ENCODE measurements around the gene ALKAL2.

The ALKAL2 gene

DNA sequence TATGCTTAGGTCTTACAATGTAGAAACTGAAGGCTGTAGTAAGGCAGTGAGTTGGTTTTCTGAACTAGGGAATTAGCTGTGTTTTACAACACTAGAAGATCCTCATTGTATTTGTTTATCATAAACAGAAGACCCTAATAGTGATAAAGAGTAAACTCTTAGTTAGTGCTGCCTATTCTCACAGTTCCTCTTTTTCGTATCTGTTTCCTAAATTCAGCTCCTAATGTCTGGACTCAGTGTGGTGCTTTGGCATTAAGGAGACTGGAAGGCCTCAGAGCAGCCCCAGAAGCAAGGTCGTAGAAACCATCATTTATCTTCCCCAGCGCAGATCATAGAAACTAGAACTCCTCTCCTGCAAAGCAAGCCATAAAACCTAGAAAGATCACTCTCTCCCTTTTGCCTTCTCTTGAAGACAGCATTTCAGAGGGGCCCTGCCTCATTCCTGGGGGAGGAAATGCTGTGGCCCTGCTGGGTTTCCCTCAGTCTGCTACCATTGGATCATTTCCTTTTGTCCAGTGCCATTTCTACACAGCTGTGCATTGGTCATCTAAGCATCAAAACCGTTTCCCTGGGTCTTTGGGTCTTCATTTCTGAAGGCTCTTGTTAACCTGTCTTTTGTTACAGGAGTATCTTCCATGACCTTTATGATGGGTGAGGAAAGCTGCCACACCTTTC is 18.4 kb downstream of the ALKAL2 start:
- DNase-seq: no peak

DNA sequence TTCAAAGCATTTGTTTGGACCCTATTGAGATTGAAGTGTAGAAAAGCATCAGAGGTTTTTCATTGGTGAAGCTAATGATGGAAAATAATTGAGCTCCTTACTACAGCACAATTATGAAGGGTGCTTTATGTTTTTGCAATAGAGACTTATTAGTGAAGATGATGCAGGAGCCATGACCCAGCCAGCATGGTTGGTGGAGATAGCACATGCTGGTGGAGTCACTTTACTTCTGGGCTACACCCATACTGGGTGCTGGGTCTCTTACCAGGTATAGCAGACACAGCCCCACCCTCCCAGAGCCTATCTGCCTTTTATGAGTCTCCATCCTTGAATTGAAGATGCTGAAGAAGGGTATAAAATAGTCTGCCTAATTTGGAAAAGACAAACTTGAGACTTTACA is 19.6 kb downstream of the ALKAL2 start:
- DNase-seq: no peak

DNA sequence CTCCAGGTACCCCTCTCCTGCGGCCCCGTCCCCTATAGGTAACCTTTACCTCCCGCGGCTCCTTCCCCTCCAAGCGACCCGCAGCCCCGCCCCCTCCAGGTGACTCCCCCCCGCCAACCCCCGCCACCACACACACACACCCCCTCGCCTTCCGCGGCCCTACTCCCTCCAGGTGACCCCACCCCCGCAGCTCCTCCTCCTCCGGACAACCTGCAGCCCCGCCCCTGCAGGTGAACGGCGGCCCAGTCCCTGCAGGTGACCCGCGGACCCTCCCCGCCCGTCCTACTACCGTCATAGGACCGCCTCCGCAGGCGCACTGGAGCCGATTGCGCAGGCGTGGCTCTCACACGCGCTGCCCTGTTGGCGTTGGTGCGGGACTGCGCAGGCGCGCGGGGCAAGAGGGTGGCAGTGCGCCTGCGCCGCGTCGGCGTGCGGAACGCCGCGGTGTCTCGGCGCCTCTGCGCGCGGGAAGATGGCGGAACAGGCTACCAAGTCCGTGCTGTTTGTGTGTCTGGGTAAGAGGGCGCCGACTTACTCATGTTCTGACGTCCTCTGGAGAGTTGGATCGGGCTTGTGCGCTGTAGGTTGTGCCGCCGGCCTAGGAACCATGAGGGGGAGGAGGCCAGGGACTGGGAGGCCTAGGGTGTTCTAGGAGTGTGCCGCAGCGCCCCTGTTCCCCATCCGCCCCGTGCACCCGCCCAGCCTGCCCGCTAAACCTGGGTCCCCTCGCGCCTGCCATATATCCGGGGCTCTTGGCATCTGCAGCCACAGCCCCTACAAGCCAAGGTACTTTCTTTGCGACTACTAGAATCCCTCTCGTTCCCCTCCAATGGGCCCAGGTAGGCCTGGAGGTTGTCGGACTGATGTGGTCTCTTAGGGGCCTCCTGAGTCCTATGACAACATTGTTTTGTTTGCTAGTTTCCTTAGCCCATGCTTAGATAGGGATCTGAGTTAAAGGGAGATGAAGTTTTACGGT is 23.1 kb downstream of the ALKAL2 start, which contains the start of gene ACP1:
Gene ACP1 (plus strand): TSS at position 455 of the 976 bp plus-strand sequence. CDS start 18 bp downstream, at position 473.
- peak; percentile 90 for DNase-seq

DNA sequence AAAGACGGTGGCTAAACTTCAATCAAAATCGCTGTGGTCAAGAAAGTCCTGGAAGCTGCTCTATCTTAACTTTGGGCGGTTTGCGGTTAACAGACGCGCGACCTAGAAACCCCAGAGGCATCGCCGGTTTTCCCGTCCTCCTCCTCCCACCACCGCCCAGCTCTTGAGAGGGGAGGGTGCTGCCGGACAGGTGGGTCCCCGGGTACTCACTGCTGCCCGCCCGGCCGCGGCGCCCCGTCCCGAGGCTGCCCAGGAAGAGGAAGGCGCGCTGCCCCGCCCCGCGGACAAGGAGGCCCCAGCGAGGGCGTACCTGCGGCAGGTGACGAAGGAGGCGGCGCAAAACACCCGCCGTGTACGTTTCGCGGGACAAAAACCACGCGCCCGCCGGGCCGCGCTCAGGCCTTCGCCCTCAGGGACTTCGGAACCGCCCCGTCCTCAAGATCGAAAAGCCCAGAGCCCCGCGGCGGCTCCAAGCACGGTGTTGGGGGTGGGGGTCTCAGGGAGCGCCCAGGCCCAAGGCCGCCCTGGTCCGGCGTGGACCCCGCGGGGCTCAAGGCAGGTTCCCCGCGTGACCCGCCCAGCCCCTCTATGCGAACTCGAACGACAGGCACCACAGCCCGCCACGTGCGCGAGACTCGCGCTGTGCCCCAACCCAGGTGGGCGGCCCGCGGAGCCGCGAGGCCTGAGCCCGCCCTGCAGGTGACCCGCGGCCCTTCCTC is 24.0 kb downstream of the ALKAL2 start, which contains the start of gene SH3YL1:
Gene SH3YL1 (minus strand): TSS at position 259 of the 719 bp plus-strand sequence. CDS start 48 bp downstream, at position 211.
- no peak for DNase-seq

DNA sequence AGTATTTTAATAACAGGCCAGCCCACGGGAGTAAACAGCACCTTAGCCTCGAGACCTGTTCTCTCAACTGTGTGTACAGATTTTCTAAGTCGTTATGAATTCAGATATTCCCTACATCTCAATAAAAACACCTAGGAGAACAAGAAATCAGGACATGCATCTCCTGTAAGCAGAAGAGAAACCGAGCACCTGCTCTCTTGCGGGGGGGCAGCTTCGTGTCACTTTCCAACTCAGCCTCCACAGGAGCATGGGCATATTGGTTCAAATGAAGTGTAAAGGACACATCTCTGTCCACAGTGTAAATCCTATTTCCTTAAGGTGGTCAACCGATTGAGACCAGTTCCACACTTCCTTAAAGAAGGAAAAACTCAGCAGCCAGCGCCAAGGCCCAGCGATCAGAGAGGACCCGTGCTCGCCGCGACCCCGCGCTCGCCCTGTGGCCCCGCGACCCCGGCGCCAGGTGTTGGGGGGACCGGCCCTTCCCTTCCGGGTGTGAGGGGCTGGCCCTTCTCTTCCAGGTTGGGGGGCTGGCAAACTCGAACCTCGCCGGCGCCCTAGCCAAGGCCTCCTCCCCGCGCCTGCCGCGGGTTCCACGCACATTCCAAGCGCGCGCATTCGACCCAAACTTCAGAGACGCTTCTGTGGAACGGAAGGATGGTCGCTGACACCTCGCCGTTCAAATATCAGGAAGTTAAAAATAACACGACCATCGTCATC is 24.7 kb downstream of the ALKAL2 start:
- DNase-seq: no peak

DNA sequence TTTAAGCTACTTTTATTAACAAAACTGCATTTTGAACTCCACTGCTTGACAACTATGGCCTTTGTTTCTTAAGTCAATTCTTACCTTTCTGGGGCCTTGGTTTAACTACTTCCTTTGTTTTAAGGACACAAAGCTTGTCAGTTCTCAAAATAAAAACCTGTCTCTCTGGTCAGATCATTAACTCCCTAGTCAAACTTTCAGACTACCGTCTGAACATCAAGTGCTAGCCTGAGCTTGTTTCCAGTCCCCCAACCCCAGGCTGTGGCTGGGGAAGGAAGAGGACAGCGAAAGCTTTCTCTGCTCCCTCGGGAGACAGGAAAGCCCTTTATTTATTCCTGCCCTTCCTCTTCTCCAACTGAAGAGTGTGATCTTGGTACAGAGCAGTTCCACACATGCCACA is 25.8 kb downstream of the ALKAL2 start:
- DNase-seq: no peak

DNA sequence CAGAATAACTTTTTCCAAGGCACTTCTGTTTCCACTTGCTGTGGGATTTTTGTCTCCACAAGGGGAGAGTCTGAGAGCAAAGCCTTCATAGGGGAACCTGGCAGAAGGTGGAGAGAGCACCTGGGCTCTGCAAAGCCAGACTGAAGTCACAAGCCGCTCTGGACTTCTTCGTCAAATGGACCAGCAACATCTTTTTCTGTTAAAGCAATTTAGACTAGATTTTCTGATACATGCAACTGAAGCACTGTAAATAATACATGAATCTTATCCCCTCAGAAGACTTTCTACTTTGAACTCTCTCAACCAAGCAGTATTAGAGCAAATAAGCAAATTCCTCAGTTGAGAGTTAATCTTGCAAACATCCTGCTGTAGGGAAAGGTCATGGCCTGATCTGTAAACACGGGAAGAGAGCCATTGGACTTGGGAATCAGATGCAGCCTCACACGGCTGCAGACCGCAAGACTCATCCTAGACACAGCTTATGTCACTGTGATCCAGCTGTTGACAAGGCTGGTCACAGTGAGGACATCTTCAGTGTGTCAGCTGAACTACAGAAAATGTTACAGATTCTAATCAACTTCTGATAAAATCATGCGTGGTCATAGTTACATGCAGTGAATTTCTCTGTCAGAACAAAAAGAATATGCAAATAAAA is 27.3 kb downstream of the ALKAL2 start:
- DNase-seq: no peak

DNA sequence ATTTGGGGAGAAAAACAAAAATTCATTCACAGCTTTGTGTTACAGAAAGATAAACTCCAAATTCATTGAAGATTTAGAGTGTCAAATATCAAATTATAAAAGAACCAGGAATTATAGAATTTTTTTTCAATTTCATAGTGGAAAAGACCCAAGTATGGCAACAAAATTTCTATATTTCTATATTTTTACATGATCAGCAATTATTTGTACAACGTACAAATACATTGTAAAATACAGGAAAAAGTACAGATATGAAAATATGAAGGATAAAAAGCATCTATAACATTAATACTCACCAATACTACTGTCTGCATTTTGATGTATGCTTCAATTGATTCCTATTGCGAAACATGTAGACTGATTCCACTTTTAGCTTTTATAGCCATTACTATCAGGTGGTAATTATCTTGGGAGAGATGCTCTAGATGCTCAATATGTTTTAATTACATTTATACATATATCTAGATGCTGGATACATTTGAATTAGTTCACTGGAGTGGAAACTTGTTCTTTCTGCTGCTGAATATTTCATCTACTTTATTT is 28.0 kb downstream of the ALKAL2 start:
- DNase-seq: no peak

DNA sequence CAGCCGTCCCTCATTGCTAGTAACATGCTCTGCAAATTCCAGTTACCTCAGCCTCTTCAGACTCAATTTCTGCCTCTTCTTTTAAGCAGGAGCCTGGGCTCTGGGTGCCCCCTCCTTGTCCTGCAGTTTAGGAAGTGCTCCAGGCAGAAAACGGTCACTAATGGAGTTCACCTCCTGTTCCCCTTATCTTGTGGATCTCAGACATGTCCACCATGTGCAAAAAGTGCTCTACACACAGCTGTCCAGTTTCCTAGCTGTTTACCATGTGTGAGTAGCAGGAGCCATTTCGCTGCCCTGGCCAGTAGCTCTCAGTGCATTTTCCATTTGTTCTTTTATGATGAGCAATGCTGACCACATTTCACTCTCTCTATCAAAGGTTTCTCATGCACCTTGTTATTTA is 29.0 kb downstream of the ALKAL2 start:
- no peak for DNase-seq

DNA sequence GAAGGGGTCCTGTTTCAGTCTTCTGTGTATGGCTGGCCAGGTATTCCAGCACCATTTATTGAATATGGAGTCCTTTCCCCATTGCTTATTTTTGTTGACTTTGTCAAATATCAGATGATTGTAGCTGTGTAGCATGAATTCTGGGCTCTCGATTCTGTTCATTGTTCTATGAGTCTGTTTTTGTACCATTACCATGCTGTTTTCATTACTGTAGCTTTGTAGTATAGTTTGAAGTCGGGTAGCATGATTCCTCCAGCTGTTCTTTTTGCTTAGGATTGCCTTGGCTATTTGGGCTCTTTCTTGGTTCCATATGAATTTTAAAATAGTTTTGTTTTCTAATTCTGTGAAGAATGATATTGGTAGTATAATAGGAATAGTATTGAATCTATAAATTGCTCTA is 30.0 kb downstream of the ALKAL2 start:
- DNase-seq: no peak

DNA sequence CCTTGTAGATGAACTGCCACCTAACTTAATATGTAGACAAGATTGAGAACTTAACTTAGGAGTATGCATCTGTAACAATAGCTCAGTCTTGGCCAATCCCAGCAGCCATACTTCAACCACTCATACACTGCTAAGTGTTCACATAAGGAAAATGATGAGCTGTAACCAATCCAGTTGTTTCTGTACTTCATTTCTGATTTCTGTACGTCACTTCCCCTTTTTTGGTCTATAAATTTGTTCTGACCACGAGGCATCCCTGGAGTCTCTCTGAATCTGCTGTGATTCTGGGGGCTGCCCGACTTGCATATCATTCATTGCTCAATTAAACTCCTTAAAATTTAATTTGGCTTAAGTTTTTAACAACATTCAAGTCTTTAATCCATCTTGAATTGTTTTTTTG is 30.5 kb downstream of the ALKAL2 start:
- DNase-seq: no peak

DNA sequence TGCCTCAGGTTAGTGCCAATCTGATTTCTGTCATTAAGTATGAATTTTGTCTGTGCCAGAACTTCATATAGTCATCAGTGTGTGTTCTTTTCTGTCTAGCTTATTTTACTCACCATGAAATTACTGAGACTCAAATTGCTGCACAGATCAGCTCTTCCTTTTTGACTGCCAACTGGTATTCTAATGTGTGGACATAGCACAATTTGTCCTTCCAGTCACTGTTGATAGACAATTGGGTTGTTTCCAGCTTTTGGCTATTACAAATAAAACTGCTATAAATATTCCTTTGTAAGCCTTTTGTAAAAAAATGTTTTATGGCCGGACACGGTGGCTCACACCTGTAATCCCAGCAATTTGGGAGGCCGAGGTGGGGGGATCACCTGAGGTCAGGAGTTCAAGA is 31.8 kb downstream of the ALKAL2 start:
- DNase-seq: no peak

DNA sequence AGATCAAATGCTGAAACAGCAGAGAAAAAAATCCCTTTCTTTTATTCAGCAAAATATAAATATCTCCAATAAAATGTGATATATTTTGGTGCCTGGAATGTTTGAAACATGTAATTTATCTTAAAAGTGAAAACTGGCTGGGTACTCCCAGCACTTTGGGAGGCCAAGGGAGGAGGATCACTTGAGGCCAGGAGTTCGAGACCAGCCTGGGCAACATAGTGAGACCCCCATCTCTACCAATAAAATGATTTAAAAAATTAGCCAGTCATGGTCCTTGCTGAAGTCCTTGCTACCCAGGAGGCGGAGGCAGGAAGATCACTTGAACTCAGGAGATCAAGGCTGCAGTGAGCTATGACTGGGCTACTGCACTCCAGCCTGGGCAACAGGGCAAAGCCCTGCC is 32.7 kb downstream of the ALKAL2 start:
- DNase-seq: no peak

DNA sequence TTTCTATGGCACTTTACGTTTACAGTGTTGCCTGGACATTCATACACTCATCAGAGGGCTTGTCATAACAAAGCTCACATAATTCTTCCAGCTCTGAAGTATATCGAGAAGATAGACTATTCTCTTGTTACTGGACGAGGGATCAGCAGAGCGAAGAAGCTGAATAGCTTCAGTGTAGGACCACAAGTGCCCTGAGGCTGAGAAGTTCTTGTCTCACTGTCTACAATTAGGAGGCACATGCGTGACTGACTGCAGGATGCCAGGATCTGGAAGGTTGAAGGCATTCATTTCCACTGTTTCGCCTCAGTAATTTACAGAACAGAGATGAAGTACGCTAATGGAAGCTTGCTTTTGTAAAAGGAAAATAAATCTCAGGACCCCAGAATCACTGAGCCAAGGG is 33.6 kb downstream of the ALKAL2 start:
- no peak for DNase-seq

DNA sequence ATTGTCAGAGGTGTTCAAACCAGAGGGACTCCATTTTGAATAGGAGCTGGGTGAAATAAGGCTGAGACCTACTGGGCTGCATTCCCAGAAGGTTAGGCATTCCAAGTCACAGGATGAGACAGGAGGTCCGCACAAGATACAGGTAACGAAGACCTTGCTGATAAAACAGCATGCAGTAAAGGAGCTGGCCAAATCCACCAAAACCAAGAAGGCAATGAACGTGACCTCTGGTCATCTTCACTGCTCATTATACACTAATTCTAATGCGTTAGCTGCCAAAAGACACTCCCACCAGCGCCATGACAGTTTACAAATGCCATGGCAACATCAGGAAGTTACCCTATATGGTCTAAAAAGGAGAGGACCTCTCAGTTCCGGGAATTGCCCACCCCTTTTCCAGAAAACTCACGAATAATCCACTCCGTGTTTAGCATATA is 34.7 kb downstream of the ALKAL2 start:
- DNase-seq: no peak

DNA sequence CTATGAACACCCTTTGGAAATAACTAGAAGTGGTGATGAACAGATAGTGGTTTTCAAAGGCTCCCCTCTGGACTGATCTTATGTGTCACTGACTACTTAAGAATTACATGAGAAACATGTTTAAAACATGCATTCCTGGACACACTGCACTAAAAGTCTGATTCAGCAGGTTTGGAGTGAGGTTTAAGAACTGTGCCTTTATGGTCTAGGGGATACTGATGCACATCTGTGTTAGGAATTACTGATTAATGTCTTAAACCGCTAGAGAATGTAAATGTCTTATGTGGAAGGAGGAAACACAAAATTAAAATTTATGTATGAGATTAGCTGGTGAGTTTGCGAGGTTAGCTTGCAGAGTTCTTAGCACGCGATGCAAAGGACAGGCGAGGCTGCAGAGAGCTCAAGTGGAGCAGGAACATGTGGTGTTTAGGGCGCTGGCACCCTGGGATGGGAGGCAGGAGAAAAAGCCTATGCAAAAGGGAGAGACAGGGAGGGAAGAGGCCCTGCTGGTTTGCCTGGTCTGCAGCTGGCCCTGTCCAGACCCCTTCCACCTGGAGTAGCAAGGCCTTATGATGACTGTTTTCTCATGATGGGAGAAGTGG is 35.8 kb downstream of the ALKAL2 start:
- no peak for DNase-seq

DNA sequence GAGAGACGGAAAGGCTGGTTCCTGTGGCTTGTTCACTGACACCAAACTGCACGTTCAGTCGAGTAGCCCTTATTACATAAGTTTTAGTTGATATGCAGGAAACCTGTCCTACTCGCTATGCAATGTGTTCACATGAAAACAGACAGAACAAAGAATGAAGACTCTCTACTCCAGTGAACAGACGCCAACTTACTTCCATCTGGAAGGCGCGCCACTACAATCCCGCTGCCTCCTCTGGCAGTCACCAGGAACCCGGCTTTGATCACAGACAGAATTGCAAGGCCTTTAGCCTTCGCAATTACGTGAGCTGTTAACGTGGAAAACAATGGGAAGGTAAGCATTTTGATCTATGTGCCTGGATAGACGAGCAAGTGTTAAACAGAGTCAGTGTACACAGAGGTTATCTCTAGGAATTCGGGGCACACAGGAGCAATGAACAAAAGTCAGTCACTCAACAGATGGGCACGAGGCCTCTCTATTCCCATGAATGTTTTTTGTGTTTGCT is 38.3 kb downstream of the ALKAL2 start:
- DNase-seq: no peak

DNA sequence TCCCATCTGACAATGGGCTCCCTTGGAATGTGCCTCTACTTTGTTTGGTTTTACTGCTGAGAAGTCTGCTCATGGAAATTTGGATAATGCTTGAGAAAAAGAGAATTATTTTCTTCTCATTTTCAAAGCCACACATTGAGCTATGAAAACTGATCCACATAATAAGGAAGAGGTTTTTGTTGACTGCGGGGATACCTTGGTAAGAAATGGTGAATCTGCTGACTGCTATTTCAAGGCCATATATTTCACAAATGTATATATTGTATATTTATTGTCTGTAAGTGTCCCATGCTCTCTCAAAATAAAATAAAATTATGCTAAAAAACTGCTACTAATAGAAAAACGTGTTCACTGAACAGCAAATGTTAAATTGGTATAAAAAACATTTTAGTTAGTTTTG is 39.2 kb downstream of the ALKAL2 start:
- DNase-seq: no peak

DNA sequence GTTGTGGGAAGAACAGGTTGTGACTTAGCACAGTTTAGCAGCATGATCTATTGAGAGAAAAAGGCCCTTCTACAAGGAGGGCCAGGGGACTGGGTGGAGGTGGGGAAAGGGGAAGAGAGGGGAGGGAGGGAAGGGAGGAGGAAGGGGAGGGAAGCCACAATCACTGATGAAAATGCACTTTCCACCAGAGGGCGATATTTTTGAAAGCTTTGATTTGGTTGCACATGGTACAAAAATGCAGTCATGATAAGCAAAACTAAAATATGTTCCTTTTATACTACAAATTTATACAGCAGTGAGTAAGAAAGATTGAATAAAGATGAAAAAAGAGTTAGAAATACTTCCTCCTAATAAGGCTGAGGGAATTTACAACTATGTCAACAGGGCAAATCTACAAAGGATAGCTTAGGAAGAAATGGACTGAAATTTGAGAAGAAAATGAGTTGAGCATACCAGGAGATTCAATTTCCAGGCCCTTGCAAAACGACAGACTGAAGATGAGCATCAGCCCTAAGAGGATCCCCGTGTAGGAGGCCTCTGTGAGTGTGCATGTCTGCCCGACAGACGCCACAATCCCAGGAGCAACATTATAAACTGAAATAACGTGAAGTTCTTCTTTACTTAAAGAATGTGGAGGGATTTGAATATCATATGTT is 41.3 kb downstream of the ALKAL2 start:
- peak; percentile 60 for DNase-seq

DNA sequence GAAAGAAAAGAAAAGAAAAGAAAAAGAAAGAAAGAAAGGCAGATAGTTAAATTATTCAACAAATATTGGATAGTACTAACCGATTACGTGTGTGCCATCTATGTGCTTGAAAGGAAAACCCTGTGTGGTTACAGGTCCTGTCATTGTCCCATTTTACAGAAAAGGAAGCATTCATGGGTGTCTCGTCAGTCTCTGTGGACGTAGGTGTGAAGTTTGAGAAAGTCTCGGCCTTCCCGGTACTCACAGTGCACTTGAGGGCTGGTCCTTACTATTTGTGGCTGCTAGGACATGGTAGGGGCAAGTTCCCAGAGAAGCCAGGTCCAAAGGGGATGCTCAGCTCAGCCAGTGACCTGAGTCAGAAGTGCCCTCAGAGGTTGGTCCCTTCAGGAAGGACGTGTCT is 43.3 kb downstream of the ALKAL2 start:
- DNase-seq: no peak

DNA sequence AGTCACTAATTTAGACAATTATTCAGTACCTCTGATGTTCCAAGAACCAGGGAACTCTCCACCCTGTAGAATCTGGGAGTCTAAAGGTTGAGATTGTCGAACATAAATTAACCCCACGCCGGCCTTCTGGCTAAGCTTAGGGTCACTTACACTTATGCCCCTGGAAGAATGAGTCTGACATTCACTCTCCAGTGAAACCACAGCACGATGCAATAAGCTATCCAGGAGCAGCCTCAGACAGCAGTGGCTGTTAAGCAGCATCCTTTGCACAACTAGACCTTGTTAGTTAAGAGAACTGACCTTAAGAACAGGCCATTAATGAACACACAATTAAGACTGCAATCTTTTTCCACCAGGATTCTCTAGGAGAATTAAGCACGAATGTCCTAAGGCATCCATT is 49.0 kb downstream of the ALKAL2 start:
- DNase-seq: no peak
